ENCODE data around the gene KLHL5.
"Not testable (repeated sequence)": the region's sequence is repeated elsewhere in the genome, so short reads cannot be mapped to it uniquely, and the experiment has no call there.

The KLHL5 gene, protein sequence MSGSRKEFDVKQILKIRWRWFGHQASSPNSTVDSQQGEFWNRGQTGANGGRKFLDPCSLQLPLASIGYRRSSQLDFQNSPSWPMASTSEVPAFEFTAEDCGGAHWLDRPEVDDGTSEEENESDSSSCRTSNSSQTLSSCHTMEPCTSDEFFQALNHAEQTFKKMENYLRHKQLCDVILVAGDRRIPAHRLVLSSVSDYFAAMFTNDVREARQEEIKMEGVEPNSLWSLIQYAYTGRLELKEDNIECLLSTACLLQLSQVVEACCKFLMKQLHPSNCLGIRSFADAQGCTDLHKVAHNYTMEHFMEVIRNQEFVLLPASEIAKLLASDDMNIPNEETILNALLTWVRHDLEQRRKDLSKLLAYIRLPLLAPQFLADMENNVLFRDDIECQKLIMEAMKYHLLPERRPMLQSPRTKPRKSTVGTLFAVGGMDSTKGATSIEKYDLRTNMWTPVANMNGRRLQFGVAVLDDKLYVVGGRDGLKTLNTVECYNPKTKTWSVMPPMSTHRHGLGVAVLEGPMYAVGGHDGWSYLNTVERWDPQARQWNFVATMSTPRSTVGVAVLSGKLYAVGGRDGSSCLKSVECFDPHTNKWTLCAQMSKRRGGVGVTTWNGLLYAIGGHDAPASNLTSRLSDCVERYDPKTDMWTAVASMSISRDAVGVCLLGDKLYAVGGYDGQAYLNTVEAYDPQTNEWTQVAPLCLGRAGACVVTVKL
- total RNA-seq, result 49.4 to 142 (median 75.7) reads per million in 18 experiments

DNA sequence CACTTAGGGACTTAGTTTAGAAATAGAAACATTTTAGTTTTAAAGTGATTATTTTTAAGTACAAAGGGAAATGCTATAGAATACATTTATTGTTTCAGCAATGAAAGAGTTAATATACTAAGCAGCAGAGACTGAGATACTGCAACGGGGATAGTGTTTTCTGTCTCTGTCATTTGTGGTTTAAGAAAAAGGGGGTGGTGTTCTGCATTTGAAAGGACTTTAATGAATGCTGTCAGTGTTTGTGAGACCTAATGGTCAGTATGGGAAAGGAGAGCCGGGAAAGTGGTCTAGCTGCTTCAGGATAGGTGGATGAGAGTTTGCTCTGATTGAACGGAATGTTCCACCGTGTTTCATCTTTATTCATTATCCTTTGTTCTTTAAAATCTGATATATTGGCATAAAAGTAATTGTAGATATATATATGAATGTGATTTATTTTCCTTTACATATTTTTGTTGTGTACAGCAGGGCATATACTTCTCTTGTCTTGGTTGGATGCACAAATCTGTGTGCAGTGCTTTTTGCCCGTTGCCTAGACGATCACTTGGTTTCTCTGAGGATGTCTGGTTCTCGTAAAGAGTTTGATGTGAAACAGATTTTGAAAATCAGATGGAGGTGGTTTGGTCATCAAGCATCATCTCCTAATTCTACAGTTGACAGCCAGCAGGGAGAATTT is at the start of gene KLHL5:
Gene KLHL5, plus strand, starts transcription at position 139 of the 676 bp plus-strand sequence. Its CDS starts 421 bp downstream, at position 560.
- no peak for DNase-seq

- DNase-seq, result no peak
Observed at GRCh38 chr4:39014028-39014427, 48.0 kb upstream of the KLHL5 start.

- DNase-seq, result no peak
Observed at GRCh38 chr4:39020130-39020529, 41.9 kb upstream of the KLHL5 start.

DNA sequence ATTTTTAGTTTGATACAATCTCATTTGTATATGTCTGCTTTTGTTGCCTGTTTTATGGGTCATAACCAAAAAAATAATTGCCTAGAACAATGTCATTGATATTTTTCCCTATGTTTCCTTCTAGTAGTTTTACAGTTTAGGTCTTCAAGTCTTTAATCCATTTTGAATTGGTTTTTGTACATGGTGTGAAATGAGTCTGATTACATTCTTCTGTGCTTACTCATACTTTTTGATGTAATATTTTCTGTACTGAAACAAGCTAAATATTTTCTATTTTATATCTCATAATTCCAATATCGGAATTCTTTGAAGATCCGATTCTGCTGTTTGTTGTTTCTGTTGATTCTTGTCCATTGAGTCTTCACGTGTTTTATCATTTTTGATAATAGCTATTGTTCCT is 40.4 kb upstream of the KLHL5 start:
- DNase-seq, result no peak

- DNase-seq, result no peak
Observed at GRCh38 chr4:39022241-39022640, 39.8 kb upstream of the KLHL5 start.

- no peak for DNase-seq
Observed at GRCh38 chr4:39023059-39023458, 39.0 kb upstream of the KLHL5 start.

DNA sequence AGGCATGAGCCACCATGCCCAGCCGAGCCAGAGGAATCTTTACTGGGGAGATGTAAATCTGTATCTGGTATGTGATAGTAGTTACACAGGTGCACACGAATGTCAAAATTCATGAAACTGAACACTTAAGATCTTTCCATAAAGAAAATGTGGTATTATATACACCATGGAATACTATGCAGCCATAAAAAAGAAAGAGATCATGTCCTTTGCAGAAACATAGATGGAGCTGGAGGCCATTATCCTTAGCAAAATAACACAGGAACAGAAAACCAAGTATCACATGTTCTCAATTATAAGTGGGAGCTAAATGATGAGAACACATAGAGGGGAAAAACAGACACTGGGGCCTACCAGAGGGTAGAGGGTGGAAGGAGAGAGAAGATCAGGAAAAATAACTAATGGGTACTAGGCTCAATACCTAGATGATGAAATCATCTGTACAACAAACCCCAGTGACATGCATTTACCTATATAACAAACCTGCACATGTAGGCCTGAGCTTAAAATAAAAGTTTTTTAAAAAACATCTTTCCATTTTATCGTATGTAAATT is 37.6 kb upstream of the KLHL5 start:
- DNase-seq, result no peak

GRCh38 chr4:39025552-39026085 is 36.4 kb upstream of the KLHL5 start:
- peak in 1 of 2 donors; percentile 45 for DNase-seq

DNA sequence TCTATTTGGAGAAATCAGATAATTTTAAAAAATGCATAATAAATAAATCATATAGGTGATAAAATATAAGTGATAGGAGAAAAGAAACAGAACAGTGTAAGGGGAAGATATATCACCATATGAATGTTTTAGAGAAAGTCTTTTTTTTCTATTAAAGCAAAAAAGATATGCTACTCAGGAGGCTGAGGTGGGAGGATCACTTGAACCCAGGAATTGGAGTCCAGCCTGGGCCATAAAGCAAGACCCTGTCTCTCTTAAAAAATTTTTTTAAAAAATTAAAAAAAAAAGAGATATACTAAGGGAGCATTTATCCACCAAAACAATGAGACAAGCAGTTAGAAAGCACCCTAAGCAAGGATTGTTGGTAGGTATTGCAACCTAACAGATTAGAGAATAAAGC is 35.9 kb upstream of the KLHL5 start:
- no peak for DNase-seq

GRCh38 chr4:39029752-39030694 is 32.0 kb upstream of the KLHL5 start:
- DNase-seq, result no peak

- no peak for DNase-seq
Observed at GRCh38 chr4:39030725-39031124, 31.3 kb upstream of the KLHL5 start.

DNA sequence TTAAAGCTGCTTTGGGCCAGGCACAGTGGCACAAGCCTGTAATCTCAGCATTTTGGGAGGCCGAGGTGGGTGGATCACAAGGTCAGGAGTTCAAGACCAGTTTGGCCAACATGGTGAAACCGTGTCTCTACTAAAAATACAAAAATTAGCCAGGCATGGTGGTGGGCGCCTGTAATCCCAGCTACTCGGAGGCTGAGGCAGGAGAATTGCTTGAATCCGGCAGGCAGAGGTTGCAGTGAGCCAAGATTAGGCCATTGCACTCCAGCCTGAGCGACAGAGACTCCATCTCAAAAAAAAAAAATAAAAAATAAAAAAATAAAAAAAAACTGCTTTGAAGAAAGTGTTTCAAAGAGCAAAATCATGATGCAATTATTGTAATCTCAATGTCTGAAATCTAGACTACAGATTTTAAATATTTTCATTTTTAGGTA is 30.4 kb upstream of the KLHL5 start:
- DNase-seq, result not testable (repeated sequence)

DNA sequence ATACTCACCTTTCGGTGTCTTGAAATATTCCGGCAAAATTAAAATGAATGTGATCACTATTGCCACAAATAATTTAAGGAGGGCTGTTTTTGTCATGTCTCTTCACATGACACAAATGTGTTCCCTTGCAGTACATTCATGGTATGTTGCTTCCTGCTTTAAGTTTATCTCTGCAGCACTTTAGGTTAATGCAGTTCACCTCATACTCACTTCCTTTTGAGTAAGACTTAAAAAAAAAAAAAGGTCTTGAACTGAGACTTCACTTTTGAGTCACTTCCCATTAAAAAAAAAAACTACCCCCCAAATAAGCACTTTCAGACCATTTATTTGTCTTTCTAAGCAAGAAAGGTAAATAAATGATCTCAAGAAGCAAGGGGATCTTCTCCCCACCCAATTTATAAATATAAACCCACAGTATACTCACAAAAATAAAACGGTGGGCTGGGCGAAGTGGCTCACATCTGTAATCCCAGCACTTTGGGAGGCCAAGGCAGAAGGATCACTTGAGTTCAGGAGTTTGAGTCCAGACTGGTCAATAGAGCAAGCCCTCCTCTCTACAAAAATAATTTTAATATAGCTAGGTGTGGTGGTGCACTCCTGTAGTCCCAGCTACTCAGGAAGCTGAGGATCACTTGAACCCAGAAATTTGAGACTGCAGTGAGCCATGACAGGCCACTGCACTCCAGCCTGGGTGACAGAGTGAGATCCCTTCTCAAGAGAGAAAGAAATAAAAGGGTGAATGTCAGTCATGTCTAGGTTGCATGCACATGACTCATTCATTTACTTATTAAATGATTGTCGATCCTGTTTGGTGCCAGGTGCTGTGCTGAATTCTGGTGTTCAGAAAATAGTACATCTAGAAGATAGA is 29.6 kb upstream of the KLHL5 start, which contains the start of gene TMEM156:
Gene TMEM156, minus strand, starts transcription at position 192 of the 868 bp plus-strand sequence. Its CDS starts 96 bp downstream, at position 96.
- peak; percentile 50 to 80 for DNase-seq

- no peak for DNase-seq
Observed at GRCh38 chr4:39036172-39036571, 25.9 kb upstream of the KLHL5 start.

- no peak for DNase-seq
Observed at GRCh38 chr4:39037491-39037825, 24.6 kb upstream of the KLHL5 start.

GRCh38 chr4:39037941-39038340 is 24.1 kb upstream of the KLHL5 start:
- no peak for DNase-seq

DNA sequence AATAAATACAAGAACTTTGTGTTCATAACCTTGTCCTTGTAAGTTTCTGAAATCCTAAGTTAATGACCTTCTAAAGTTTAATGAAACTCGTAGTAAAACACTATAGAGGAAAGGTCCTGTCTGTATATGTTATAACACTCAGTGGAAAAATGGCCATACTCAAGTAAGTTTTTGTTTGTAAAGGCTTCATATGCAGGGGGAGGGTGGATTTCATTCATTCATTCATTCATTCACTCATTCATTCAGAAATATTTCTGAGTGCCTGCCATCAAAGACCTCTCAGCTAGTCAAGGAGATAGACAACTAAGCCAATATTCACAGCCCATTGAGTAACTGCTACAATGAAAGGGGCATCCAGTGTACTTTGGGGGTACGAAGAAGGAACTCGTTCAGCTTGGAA is 22.9 kb upstream of the KLHL5 start:
- DNase-seq, result no peak

DNA sequence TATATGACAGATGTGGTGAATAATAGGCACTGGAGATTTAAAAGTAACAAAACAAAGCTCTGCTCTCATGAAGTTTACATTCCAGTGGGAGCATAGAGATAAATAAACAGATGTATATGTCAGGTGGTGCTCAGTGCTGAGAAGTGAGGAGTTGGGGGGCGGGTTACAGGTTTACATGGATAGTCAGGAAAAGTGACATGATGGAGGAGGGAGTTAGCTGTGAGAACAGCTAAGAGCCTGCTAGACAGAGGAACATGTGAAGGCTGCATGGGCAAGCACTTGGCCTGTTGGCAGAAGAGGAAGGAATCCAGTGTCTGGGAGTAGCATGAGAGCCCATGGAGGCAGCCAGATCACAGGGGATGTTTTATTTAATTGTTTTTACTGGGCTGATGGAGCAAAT is 19.7 kb upstream of the KLHL5 start:
- DNase-seq, result peak; percentile 26 to 60

DNA sequence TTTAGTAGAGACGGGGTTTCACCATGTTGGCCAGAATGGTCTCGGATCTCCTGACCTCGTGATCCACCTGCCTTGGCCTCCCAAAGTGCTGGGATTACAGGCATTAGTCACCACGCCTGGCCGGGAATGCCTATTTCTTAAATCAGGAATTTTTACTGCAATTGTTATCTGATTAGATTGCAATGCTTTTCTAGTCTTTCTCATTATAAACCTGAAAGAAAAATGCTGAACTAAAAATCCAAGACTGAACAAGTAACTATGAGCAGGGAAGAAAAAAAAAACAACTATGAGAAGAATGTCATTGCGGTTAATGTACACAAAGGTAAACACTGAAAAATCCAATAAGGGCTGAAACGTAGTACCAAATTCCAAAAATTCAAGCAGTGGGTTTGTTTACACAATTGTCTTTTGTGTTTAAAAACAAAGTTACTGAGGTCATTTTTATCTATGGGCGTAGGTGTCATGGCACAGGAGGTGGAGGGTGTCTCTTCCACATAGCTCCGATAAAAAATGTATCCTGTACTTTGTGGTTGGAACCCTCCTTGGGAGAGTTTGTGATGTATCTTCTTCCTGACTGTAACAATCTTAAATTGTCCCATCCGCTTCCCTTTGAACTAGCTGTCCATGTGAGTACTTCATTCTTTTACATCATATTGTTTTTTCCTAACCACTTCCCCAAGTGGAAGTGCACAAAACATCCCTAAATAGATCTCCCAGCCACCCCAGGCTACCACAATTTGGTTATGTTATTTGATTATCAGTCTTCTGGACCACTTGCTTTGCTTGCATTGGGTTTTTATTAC is 18.8 kb upstream of the KLHL5 start:
- peak; percentile 59 to 63 for DNase-seq
